Endothelial cell of umbilical vein (primary cell): ENCODE measurements around the gene ZSWIM5. TPM values are rescaled to one million over a fixed set of nuclear protein-coding genes. Genes with fewer than 3 reads are reported as not detected.

ENCODE experiments used
- BruUV-seq: library from RNA; stranded (reverse); fragments of 400-500 nt; replicated peaks from 2 replicates; lab custom pipeline; 2021; lab: Mats Ljungman, UMichigan
- CTCF ChIA-PET: fragments of 300-600, 350-600 bp; sonication (Branson Sonifier 250); formaldehyde crosslinking; loops from one replicate; lab custom pipeline; 2021; ENCODE audit warnings: antibody characterized with exemption, inconsistent platforms; lab: Charles Lee
- POLR2A ChIA-PET: fragments of 300-600, 350-600 bp; sonication (Branson Sonifier 250); formaldehyde crosslinking; loops from one replicate; lab custom pipeline; 2021; ENCODE audit warnings: antibody characterized with exemption, inconsistent platforms; lab: Charles Lee
- DNase-seq: peaks from one replicate; pipeline ENCODE4 v3.0.0-alpha.2; 2011; ENCODE audit warnings: low read depth, low spot score
- FAIRE-seq: peaks from 2 replicates; lab custom pipeline; 2011; peaks lifted over from hg19 to GRCh38; lab: Jason Lieb, UNC
- H2AFZ ChIP-seq: 2 replicates; pipeline ENCODE4 v1.6.0; 2012; ENCODE audit warnings: low read depth, low read length, control low read depth, inconsistent platforms
- H3K27ac ChIP-seq: 2 replicates; pipeline ENCODE4 v1.5.1; 2011; ENCODE audit warnings: low read depth, mild to moderate bottlenecking, control low read depth, low read length, moderate library complexity; ENCODE audit not compliant: insufficient read depth
- H3K27me3 ChIP-seq, 2 experiments: 2 replicates each; pipeline versions ENCODE4 v1.6.0 to v1.6.1; 2011; ENCODE audit warnings: low read length in 2 of 2, mixed read lengths in 1 of 2; ENCODE audit not compliant: control insufficient read depth in 2 of 2, insufficient read depth in 2 of 2
- H3K36me3 ChIP-seq, 2 experiments: 2 replicates in 1 of 2; 3 replicates in 1 of 2; pipeline ENCODE4 v1.5.1; 2011; ENCODE audit warnings: low read length in 2 of 2, mild to moderate bottlenecking in 1 of 2, moderate library complexity in 1 of 2; ENCODE audit not compliant: control insufficient read depth in 2 of 2, insufficient read depth in 2 of 2; ENCODE audit errors: extremely low read depth in 1 of 2
- H3K4me1 ChIP-seq: 3 replicates; pipeline ENCODE4 v1.5.1; 2011; ENCODE audit warnings: mild to moderate bottlenecking, low read length; ENCODE audit not compliant: control insufficient read depth, insufficient read depth; ENCODE audit errors: extremely low read depth
- H3K4me2 ChIP-seq: 2 replicates; pipeline ENCODE4 v1.6.1; 2011; ENCODE audit warnings: low read length, control low read depth, mixed read lengths; ENCODE audit not compliant: insufficient read depth
- H3K4me3 ChIP-seq, 3 experiments: fragments of 200-600 bp in 1 of 3; sonication (generic), shearing (Covaris generic) in 1 of 3; replicated peaks in 1 of 3; 2 replicates each; pipeline ENCODE4 v1.5.1; 2011 to 2016; ENCODE audit warnings: control low read depth in 3 of 3, low read length in 3 of 3, mild to moderate bottlenecking in 2 of 3, inconsistent platforms in 1 of 3, low read depth in 1 of 3, moderate library complexity in 1 of 3; ENCODE audit not compliant: insufficient read depth in 1 of 3
- H3K79me2 ChIP-seq: 2 replicates; pipeline ENCODE4 v1.6.0; 2012; ENCODE audit warnings: low read length, inconsistent platforms; ENCODE audit not compliant: control insufficient read depth, insufficient read depth
- H3K9ac ChIP-seq: replicated peaks from 2 replicates; pipeline ENCODE3; 2011; ENCODE audit warnings: low read length, control low read depth; ENCODE audit not compliant: insufficient read depth; ENCODE audit errors: extremely low read depth
- H3K9me1 ChIP-seq: replicated peaks from 3 replicates; pipeline ENCODE4 v1.6.0; 2011; ENCODE audit warnings: mild to moderate bottlenecking, low read length; ENCODE audit not compliant: control insufficient read depth, insufficient read depth; ENCODE audit errors: extremely low read depth
- H3K9me3 ChIP-seq: replicated peaks from 2 replicates; pipeline ENCODE4 v1.5.1; 2012; ENCODE audit warnings: low read length, inconsistent platforms; ENCODE audit not compliant: control insufficient read depth, insufficient read depth
- H4K20me1 ChIP-seq: replicated peaks from 2 replicates; pipeline ENCODE3; 2011; ENCODE audit warnings: mild to moderate bottlenecking, low read length; ENCODE audit not compliant: control insufficient read depth, insufficient read depth; ENCODE audit errors: extremely low read depth
- EZH2 ChIP-seq: IDR thresholded peaks from 2 replicates; pipeline ENCODE4 v1.6.1; 2012; ENCODE audit warnings: borderline replicate concordance, low read depth, mild to moderate bottlenecking, moderate library complexity, low read length, inconsistent platforms; ENCODE audit not compliant: severe bottlenecking
- FOS ChIP-seq: IDR thresholded peaks from 2 replicates; pipeline ENCODE4 v1.6.1; 2011; ENCODE audit warnings: mild to moderate bottlenecking, low read length, moderate library complexity, borderline replicate concordance; ENCODE audit not compliant: insufficient read depth
- GATA2 ChIP-seq: IDR thresholded peaks from 2 replicates; pipeline ENCODE4 v1.7.0; 2011; ENCODE audit warnings: low read depth, mild to moderate bottlenecking, moderate library complexity, mixed read lengths, low read length; ENCODE audit not compliant: insufficient read length, insufficient read depth
- JUN ChIP-seq: IDR thresholded peaks from 2 replicates; pipeline ENCODE4 v1.6.1; 2011; ENCODE audit warnings: borderline replicate concordance, low read depth; ENCODE audit not compliant: insufficient read length, insufficient read depth
- MYC ChIP-seq: IDR thresholded peaks from one replicate; pipeline ENCODE4 v1.6.1; 2011; ENCODE audit warnings: mild to moderate bottlenecking, low read depth, low read length
- POLR2A ChIP-seq: IDR thresholded peaks from 2 replicates; pipeline ENCODE4 v1.6.1; 2012; ENCODE audit warnings: low read depth, mild to moderate bottlenecking, control low read depth, low read length
- POLR2AphosphoS5 ChIP-seq: IDR thresholded peaks from 2 replicates; pipeline ENCODE4 v1.6.1; 2012; ENCODE audit warnings: low read depth, mild to moderate bottlenecking, control low read depth, low read length, moderate library complexity; ENCODE audit not compliant: insufficient read depth
- dilution Hi-C: fragments of 300-500 bp; cut with MboI; formaldehyde crosslinking; loops from one replicate; pipeline ENCODE4 v1.15.0; 2019; ENCODE audit warnings: low sequenced_read_pairs; ENCODE audit not compliant: extremely low pct_ligation_motif_present
- intact Hi-C: fragments of 100-400 bp; cut with micrococcal nuclease; formaldehyde crosslinking; loops from one replicate; pipeline ENCODE4 v1.10.0; 2022
- polyA plus RNA-seq, 4 experiments: library from polyadenylated mRNA; depleted of rRNA in 3 of 4; stranded (reverse) in 3 of 4; unstranded in 1 of 4; fragments of >200 nt; gene quantifications; 2 replicates each; pipeline versions ENCODE4 v1.2.1 to v1.2.3, GENCODE V29; 2011 to 2012; ENCODE audit warnings: missing spikeins in 1 of 4
- total RNA-seq: library from RNA; stranded (reverse); gene quantifications from 2 replicates; pipeline ENCODE4 v1.2.3, GENCODE V29; 2021
- TF ChIP-seq, protein P1 (sequence below), 2 donors: IDR thresholded peaks; 1 replicate in 1 of 2; 2 replicates in 1 of 2; pipeline ENCODE4 v1.5.1; 2011; ENCODE audit warnings: low read length in 2 of 2, mild to moderate bottlenecking in 2 of 2, moderate library complexity in 2 of 2, control low read depth in 1 of 2, inconsistent platforms in 1 of 2, low read depth in 1 of 2; ENCODE audit not compliant: insufficient read depth in 1 of 2; ENCODE audit errors: extremely low read depth in 1 of 2
- TF ChIP-seq, protein P2 (sequence below): IDR thresholded peaks from 2 replicates; pipeline ENCODE4 v1.6.1; 2011; ENCODE audit not compliant: insufficient read depth, insufficient read length

Gene ZSWIM5
- total and polyA plus RNA-seq, 2 donors (not counting 3 experiments of a cell fraction or from before 2014, with no cell fraction given): 1.6 to 4.3 TPM

DNA sequence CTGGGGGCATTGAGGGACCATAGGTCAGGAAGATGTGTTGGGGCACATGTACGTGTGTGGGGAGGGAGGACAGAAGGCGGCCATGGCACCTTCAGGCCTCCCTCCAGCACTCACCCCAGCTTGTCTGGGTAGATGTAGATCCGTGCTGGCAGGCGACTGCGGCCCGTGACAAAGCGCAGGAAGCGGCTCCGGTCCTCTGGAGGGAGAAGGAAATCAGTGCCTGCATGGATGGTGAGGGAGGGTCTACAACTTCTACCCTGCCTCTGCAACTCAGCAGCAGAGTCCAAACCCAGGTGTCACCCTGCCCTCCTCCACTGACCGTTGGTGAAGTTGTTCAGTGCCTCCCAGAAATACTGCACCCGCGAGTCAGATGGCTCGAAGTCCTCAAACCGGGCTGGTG is 202.7 kb downstream of the ZSWIM5 start:
- Histone ChIP-seq H4K20me1 (no peaks in the 10 kb centered on the region), H3K4me3 (no peak overlapping the region), H3K4me2 (no peak overlapping the region), H3K79me2 (no peaks in the 10 kb centered on the region), H3K9ac (no peak overlapping the region), H3K27ac (no peak overlapping the region), H2AFZ (no peak overlapping the region), H3K9me3 (no peaks in the 10 kb centered on the region), H3K9me1 (no peaks in the 10 kb centered on the region), H3K36me3 (peaks cover 11 to 61% of the 10 kb centered on the region in 2 experiments), H3K27me3 (no peaks in the 10 kb centered on the region), H3K4me1 (no peaks in the 10 kb centered on the region)
- TF ChIP-seq EZH2 (no peak), JUN (no peak), MYC (no peak), POLR2A (no peak), GATA2 (no peak), FOS (no peak), POLR2AphosphoS5 (no peak)
- TF ChIP-seq, protein P1, sequence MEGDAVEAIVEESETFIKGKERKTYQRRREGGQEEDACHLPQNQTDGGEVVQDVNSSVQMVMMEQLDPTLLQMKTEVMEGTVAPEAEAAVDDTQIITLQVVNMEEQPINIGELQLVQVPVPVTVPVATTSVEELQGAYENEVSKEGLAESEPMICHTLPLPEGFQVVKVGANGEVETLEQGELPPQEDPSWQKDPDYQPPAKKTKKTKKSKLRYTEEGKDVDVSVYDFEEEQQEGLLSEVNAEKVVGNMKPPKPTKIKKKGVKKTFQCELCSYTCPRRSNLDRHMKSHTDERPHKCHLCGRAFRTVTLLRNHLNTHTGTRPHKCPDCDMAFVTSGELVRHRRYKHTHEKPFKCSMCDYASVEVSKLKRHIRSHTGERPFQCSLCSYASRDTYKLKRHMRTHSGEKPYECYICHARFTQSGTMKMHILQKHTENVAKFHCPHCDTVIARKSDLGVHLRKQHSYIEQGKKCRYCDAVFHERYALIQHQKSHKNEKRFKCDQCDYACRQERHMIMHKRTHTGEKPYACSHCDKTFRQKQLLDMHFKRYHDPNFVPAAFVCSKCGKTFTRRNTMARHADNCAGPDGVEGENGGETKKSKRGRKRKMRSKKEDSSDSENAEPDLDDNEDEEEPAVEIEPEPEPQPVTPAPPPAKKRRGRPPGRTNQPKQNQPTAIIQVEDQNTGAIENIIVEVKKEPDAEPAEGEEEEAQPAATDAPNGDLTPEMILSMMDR (IDR thresholded peaks at IDR 0.05; ENCODE audit: extremely low read depth in 1 of 2, insufficient read depth in 1 of 2, low read depth in 1 of 2, low read length in 2 of 2): no peak
- TF ChIP-seq, protein P2, sequence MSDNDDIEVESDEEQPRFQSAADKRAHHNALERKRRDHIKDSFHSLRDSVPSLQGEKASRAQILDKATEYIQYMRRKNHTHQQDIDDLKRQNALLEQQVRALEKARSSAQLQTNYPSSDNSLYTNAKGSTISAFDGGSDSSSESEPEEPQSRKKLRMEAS: no peak
- no TSS peak for BruUV-seq
- ChIA-PET CTCF (interaction anchor here (1.5 kb wide), 1 partner anchor 168 kb away, joined by 5 read pairs; no protein-coding TSS in a partner anchor), POLR2A (no interaction called here)
- no peak for FAIRE-seq
- intact Hi-C loops: no loop called here
- no peak for DNase-seq
- dilution Hi-C loops: no loop called here
